ENCODE data around the gene NRG4.

DNA sequence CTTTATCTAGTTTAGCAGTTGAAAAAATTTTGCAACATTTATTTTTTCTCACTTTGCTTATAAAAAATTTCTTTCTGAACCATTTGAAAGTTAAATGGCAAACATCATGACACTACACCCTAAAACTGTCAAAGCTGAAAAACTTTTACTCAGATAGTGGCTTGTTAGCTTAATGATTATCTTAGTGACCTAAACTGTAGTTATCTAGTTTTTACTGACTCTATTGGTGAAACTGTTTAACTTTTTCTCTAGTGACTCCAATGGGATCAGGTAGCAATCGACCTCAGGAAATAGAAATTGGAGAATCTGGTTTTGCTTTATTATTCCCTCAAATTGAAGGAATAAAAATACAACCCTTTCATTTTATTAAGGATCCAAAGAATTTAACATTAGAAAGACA is 95.2 kb downstream of the NRG4 start:
- TF ChIP-seq POLR2A (IDR thresholded peaks at IDR 0.05; ENCODE audit: low read depth, low read length): no peak
- TF ChIP-seq, protein P1, sequence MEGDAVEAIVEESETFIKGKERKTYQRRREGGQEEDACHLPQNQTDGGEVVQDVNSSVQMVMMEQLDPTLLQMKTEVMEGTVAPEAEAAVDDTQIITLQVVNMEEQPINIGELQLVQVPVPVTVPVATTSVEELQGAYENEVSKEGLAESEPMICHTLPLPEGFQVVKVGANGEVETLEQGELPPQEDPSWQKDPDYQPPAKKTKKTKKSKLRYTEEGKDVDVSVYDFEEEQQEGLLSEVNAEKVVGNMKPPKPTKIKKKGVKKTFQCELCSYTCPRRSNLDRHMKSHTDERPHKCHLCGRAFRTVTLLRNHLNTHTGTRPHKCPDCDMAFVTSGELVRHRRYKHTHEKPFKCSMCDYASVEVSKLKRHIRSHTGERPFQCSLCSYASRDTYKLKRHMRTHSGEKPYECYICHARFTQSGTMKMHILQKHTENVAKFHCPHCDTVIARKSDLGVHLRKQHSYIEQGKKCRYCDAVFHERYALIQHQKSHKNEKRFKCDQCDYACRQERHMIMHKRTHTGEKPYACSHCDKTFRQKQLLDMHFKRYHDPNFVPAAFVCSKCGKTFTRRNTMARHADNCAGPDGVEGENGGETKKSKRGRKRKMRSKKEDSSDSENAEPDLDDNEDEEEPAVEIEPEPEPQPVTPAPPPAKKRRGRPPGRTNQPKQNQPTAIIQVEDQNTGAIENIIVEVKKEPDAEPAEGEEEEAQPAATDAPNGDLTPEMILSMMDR (IDR thresholded peaks at IDR 0.05; ENCODE audit: extremely low read depth in 1 of 2, insufficient read depth in 1 of 2, low read depth in 1 of 2, low read length in 2 of 2): no peak
- no peak for TF ChIP-seq POLR2AphosphoS5 (IDR thresholded peaks at IDR 0.05; ENCODE audit: insufficient read depth, low read depth, low read length)
- TF ChIP-seq EZH2 (IDR thresholded peaks at IDR 0.05; ENCODE audit: borderline replicate concordance, low read depth, low read length, severe bottlenecking): no peak
- TF ChIP-seq, protein P2, sequence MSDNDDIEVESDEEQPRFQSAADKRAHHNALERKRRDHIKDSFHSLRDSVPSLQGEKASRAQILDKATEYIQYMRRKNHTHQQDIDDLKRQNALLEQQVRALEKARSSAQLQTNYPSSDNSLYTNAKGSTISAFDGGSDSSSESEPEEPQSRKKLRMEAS (IDR thresholded peaks at IDR 0.05; ENCODE audit: insufficient read depth, insufficient read length): no peak
